H9 (cell line): ENCODE results near the gene FBXO41. TPM values are rescaled to one million over a fixed set of nuclear protein-coding genes. Genes with fewer than 3 reads are reported as not detected.

ENCODE experiments used
- DNase-seq: peaks from one replicate; pipeline ENCODE4 v3.0.0-alpha.2; 2017
- H2AFZ ChIP-seq: one replicate; pipeline ENCODE4 v1.6.1; 2013; ENCODE audit warnings: mild to moderate bottlenecking, low read length, control low read depth, moderate library complexity
- H2AK5ac ChIP-seq: 2 replicates; pipeline ENCODE4 v1.6.1; 2013; ENCODE audit warnings: low read length, control low read depth, mixed read lengths; ENCODE audit not compliant: insufficient read length
- H2BK120ac ChIP-seq: one replicate; pipeline ENCODE4 v1.6.1; 2013; ENCODE audit warnings: low read depth, mild to moderate bottlenecking, low read length, control low read depth, inconsistent platforms; ENCODE audit not compliant: poor library complexity, severe bottlenecking
- H2BK12ac ChIP-seq: 2 replicates; pipeline ENCODE4 v1.6.1; 2013; ENCODE audit warnings: low read length, control low read depth, mixed read lengths, low read depth; ENCODE audit not compliant: insufficient read length
- H2BK15ac ChIP-seq: 2 replicates; pipeline ENCODE4 v1.6.1; 2013; ENCODE audit warnings: low read depth, low read length, control low read depth
- H2BK20ac ChIP-seq: one replicate; pipeline ENCODE4 v1.6.1; 2013; ENCODE audit warnings: low read depth, mild to moderate bottlenecking, low read length, control low read depth, inconsistent platforms; ENCODE audit not compliant: poor library complexity, severe bottlenecking
- H2BK5ac ChIP-seq: 2 replicates; pipeline ENCODE4 v1.6.1; 2013; ENCODE audit warnings: low read length, control low read depth, mixed read lengths; ENCODE audit not compliant: insufficient read length
- H3K14ac ChIP-seq: 2 replicates; pipeline ENCODE4 v1.6.1; 2013; ENCODE audit warnings: low read length, control low read depth; ENCODE audit not compliant: insufficient read depth
- H3K18ac ChIP-seq: 2 replicates; pipeline ENCODE4 v1.6.1; 2013; ENCODE audit warnings: low read depth, mild to moderate bottlenecking, mixed read lengths, low read length, control low read depth; ENCODE audit not compliant: insufficient read length
- H3K23ac ChIP-seq: 2 replicates; pipeline ENCODE4 v1.6.1; 2013; ENCODE audit warnings: low read length, control low read depth, mixed read lengths, low read depth; ENCODE audit not compliant: insufficient read length
- H3K23me2 ChIP-seq: 2 replicates; pipeline ENCODE4 v1.6.1; 2013; ENCODE audit warnings: low read depth, mild to moderate bottlenecking, mixed read lengths, low read length, control low read depth; ENCODE audit not compliant: insufficient read length, poor library complexity, severe bottlenecking
- H3K27ac ChIP-seq: 2 replicates; pipeline ENCODE4 v1.5.1; 2013; ENCODE audit warnings: low read length, control low read depth, mixed read lengths, low read depth; ENCODE audit not compliant: insufficient read length
- H3K27me3 ChIP-seq: 2 replicates; pipeline ENCODE4 v1.6.1; 2013; ENCODE audit warnings: low read length, control low read depth, inconsistent platforms; ENCODE audit not compliant: insufficient read depth
- H3K4ac ChIP-seq: 2 replicates; pipeline ENCODE4 v1.6.1; 2013; ENCODE audit warnings: low read depth, mild to moderate bottlenecking, control low read depth, inconsistent platforms, low read length, moderate library complexity
- H3K4me1 ChIP-seq: 2 replicates; pipeline ENCODE4 v1.6.1; 2013; ENCODE audit warnings: low read length, control low read depth, inconsistent platforms; ENCODE audit not compliant: insufficient read depth
- H3K4me2 ChIP-seq: 2 replicates; pipeline ENCODE4 v1.6.1; 2013; ENCODE audit warnings: low read length, control low read depth, mixed read lengths; ENCODE audit not compliant: insufficient read length, insufficient read depth
- H3K56ac ChIP-seq: 2 replicates; pipeline ENCODE4 v1.6.1; 2013; ENCODE audit warnings: low read depth, mild to moderate bottlenecking, mixed read lengths, low read length, control low read depth; ENCODE audit not compliant: insufficient read length
- H3K79me1 ChIP-seq: 2 replicates; pipeline ENCODE4 v1.6.1; 2013; ENCODE audit warnings: low read depth, mild to moderate bottlenecking, moderate library complexity, low read length, control low read depth, inconsistent platforms; ENCODE audit not compliant: insufficient read depth, poor library complexity, severe bottlenecking
- H3K79me2 ChIP-seq: 2 replicates; pipeline ENCODE4 v1.6.1; 2013; ENCODE audit warnings: low read length, control low read depth, inconsistent platforms; ENCODE audit not compliant: insufficient read depth
- H3K9ac ChIP-seq: 2 replicates; pipeline ENCODE4 v1.6.1; 2013; ENCODE audit warnings: low read length, control low read depth, mixed read lengths; ENCODE audit not compliant: insufficient read length; ENCODE audit errors: extremely low read depth
- H3K9me3 ChIP-seq: one replicate; pipeline ENCODE4 v1.6.1; 2013; ENCODE audit warnings: low read depth, low read length, inconsistent platforms; ENCODE audit not compliant: control insufficient read depth
- H3T11ph ChIP-seq: one replicate; pipeline ENCODE4 v1.6.1; 2013; ENCODE audit warnings: mild to moderate bottlenecking, low read length, control low read depth, inconsistent platforms
- H4K20me1 ChIP-seq: one replicate; pipeline ENCODE4 v1.6.1; 2013; ENCODE audit not compliant: control insufficient read depth, insufficient read length, insufficient read depth
- H4K5ac ChIP-seq: 2 replicates; pipeline ENCODE4 v1.6.1; 2013; ENCODE audit warnings: low read depth, mild to moderate bottlenecking, mixed read lengths, low read length, control low read depth; ENCODE audit not compliant: insufficient read length
- H4K8ac ChIP-seq: replicated peaks from 2 replicates; pipeline ENCODE4 v1.6.1; 2013; ENCODE audit warnings: low read length, control low read depth, mixed read lengths, low read depth; ENCODE audit not compliant: insufficient read length
- H4K91ac ChIP-seq: 2 replicates; pipeline ENCODE4 v1.6.1; 2013; ENCODE audit warnings: low read depth, mild to moderate bottlenecking, moderate library complexity, mixed read lengths, low read length, control low read depth; ENCODE audit not compliant: insufficient read length
- H3K27ac Mint-ChIP-seq, 3 experiments: 2 replicates in 2 of 3; 3 replicates in 1 of 3; pipeline ENCODE4 v1.8.0; 2020 to 2021; ENCODE audit warnings: mixed read lengths in 3 of 3, mild to moderate bottlenecking in 1 of 3, moderate library complexity in 1 of 3
- H3K27me3 Mint-ChIP-seq: 2 replicates; pipeline ENCODE4 v1.8.0; 2021; ENCODE audit warnings: low read depth, mild to moderate bottlenecking, moderate library complexity, mixed read lengths
- H3K36me3 Mint-ChIP-seq, 3 experiments: 2 replicates in 2 of 3; 3 replicates in 1 of 3; pipeline ENCODE4 v1.8.0; 2020 to 2021; ENCODE audit warnings: low read depth in 3 of 3, mixed read lengths in 3 of 3; ENCODE audit not compliant: insufficient read depth in 1 of 3
- H3K4me1 Mint-ChIP-seq, 2 experiments: 2 replicates each; pipeline ENCODE4 v1.8.0; 2020; ENCODE audit warnings: mixed read lengths in 2 of 2
- H3K4me3 Mint-ChIP-seq, 2 experiments: 2 replicates in 1 of 2; 3 replicates in 1 of 2; pipeline ENCODE4 v1.8.0; 2020 to 2021; ENCODE audit warnings: mild to moderate bottlenecking in 2 of 2, mixed read lengths in 2 of 2, moderate library complexity in 1 of 2
- H3K9me3 Mint-ChIP-seq, 2 experiments: 2 replicates in 1 of 2; 3 replicates in 1 of 2; pipeline ENCODE4 v1.8.0; 2020; ENCODE audit warnings: mild to moderate bottlenecking in 2 of 2, mixed read lengths in 2 of 2, moderate library complexity in 1 of 2
- CTCF ChIP-seq: fragments of 200-600 bp; sonication (generic); conservative IDR thresholded peaks from 3 replicates; pipeline ENCODE4 v1.8.0; 2021; ENCODE audit warnings: antibody characterized with exemption, mild to moderate bottlenecking
- WGBS: extraction: QIAGEN DNeasy Blood & Tissue Kit; methylation state at CpG from one replicate; pipeline ENCODE4 v1.1.7; 2013; ENCODE audit warnings: missing lambda C conversion rate, low lambda C conversion rate, mixed read lengths; ENCODE audit not compliant: insufficient read length; ENCODE audit errors: extremely low coverage; 5-methylcytosine and 5-hydroxymethylcytosine counted together
- total RNA-seq: library from RNA; stranded (reverse); gene quantifications from 2 replicates; pipeline ENCODE4 v1.2.1, GENCODE V29; 2021

FBXO41 gene
- total RNA-seq, 1 experiment from 2014 or later = 16.2 TPM

DNA sequence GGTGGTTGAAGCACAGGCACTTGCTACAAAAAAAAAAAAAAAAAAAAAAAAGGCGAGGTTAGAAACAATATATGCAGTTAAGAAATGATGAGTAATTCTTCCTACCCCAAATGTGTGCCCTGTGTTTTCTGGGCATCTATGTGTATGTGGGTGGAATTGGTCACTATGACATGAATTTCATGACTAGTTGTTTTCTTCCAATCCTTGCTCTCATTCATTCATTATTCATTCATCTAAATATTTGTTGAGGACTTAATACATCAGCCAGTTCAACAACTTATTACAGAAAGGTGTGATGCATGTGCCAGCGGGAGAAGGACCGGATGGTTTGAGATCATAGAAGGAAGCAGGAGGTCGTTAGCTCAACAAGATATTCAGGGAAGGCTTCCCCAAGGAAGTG lies 17.4 kb upstream of the FBXO41 start:
- Mint-ChIP-seq H3K9me3 (no peaks in the 10 kb centered on the region), H3K36me3 (no peaks in the 10 kb centered on the region), H3K27ac (no peak overlapping the region), H3K4me1 (peaks cover 4 to 8% of the 10 kb centered on the region in 2 experiments; a peak in 2 of 4 replicates), H3K4me3 (no peak overlapping the region), H3K27me3 (peaks cover 59% of the 10 kb centered on the region)
- Histone ChIP-seq H3K27ac (no peak overlapping the region), H3K4me2 (no peak overlapping the region), H2AFZ (no peak overlapping the region), H3K14ac (no peak overlapping the region), H4K91ac (no peak overlapping the region), H3K9me3 (no peaks in the 10 kb centered on the region), H3K79me2 (no peaks in the 10 kb centered on the region), H2AK5ac (no peak overlapping the region), H3K4ac (no peak overlapping the region), H3K56ac (no peak overlapping the region), H3K23ac (no peak overlapping the region), H3T11ph (no peak overlapping the region), H2BK15ac (no peak overlapping the region), H3K79me1 (no peaks in the 10 kb centered on the region), H2BK12ac (no peak overlapping the region), H4K20me1 (no peaks in the 10 kb centered on the region), H3K18ac (no peak overlapping the region), H2BK20ac (no peak overlapping the region), H3K27me3 (no peaks in the 10 kb centered on the region), H4K5ac (no peak overlapping the region), H3K4me1 (no peaks in the 10 kb centered on the region), H4K8ac (no peak overlapping the region), H3K23me2 (no peaks in the 10 kb centered on the region), H2BK120ac (no peak overlapping the region), H2BK5ac (no peak overlapping the region), H3K9ac (no peak overlapping the region)
- TF ChIP-seq CTCF = no peak
- DNase-seq = no peak
- WGBS = no CpG with 5 or more reads among the region's 4 CpGs
